Femur (tissue), 1 donor: ENCODE measurements around the gene SLC5A5.
"Not testable (repeated sequence)": the region's sequence is repeated elsewhere in the genome, so short reads cannot be mapped to it uniquely, and the experiment has no call there.

ENCODE experiments used
- DNase-seq: peaks from one replicate; pipeline ENCODE4 v3.0.0-alpha.2; 2017

SLC5A5 gene

DNA sequence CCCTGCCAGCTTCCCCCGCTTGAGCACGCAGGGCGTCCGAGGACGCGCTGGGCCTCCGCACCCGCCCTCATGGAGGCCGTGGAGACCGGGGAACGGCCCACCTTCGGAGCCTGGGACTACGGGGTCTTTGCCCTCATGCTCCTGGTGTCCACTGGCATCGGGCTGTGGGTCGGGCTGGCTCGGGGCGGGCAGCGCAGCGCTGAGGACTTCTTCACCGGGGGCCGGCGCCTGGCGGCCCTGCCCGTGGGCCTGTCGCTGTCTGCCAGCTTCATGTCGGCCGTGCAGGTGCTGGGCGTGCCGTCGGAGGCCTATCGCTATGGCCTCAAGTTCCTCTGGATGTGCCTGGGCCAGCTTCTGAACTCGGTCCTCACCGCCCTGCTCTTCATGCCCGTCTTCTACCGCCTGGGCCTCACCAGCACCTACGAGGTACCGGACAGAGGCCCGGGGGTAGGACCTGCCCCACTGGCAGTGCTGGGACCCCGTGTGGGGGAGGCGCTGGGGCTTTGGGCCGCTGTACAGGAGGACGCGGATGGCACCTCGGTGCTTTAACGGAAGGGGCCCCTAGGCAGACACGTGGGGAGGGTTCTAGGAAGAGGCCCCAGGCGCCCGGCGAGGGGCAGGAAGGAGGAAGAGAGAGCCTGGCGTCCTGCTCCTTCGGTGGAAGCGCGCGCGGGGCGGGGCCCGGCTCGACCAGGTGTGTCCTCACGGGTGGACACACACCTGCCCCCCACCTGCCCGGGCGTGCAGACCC lies 681 bp downstream of the SLC5A5 start:
- no peak for DNase-seq

DNA sequence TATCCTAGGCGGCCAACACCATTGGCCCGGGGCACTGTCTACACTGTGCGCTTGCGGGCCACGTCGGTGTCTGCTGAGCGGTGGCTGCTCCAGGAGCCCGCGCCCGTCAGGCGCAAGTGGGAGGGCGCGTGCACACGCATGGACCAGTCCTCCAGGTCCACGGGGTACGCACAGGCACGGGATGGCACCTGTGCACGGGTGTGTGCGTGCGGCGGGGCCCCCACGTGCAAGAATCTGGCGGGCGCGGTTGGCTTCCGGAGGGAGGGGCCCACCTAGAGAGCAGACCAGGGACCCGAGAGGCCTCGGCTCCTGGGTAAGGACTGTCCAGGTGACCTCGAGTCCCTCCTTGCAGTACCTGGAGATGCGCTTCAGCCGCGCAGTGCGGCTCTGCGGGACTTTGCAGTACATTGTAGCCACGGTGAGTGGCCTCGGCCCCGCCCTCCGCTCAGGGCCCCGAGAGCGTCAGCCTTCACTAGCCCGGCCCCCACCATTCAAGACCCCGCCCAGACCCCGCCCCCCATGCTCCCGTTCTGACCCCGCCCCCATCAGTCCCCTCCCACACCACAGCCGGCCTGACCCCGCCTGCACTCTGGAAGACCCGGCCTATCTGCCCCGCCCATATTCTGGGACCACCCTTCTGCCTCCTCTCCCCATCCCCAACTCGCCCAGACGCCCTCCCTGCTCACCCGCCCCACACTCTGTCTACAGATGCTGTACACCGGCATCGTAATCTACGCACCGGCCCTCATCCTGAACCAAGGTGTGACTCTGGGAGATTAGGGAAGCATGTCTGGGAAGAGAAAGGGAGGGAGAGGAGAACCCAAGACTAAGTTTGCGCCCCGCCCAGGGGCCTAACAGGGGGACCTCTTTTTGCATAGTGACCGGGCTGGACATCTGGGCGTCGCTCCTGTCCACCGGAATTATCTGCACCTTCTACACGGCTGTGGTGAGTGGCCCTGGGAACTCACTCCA lies 2.3 kb downstream of the SLC5A5 start:
- DNase-seq, result no peak

GRCh38 chr19:17874758-17875135 lies 3.0 kb downstream of the SLC5A5 start:
- DNase-seq, result no peak

GRCh38 chr19:17877696-17878095 lies 6.0 kb downstream of the SLC5A5 start:
- no peak for DNase-seq

GRCh38 chr19:17879466-17879865 lies 7.7 kb downstream of the SLC5A5 start:
- DNase-seq, result no peak

- no peak for DNase-seq
These were observed 10.0 kb downstream of the SLC5A5 start for GRCh38 chr19:17881701-17882100.

- no peak for DNase-seq
These were observed 12.1 kb downstream of the SLC5A5 start for GRCh38 chr19:17883627-17884410.

DNA sequence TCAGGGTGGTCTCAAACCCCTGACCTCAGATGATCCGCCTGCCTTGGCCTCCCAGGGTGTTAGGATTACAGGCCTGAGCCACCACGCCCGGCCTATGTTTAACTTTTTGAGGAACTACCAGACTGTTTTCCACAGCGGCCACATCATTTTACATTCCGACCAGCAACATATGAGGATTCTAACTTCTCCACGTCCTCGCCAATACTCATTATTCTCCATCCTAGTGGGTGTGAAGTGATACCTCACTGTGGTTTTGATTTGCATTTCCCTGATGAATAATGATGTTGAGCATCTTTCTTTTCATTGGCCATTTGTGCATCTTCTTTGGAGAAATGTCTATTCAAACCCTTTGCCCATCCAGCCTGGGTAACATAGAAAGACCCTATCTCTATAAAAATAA lies 14.8 kb downstream of the SLC5A5 start:
- DNase-seq, result no peak

GRCh38 chr19:17887221-17887620 lies 15.5 kb downstream of the SLC5A5 start:
- DNase-seq, result not testable (repeated sequence)

DNA sequence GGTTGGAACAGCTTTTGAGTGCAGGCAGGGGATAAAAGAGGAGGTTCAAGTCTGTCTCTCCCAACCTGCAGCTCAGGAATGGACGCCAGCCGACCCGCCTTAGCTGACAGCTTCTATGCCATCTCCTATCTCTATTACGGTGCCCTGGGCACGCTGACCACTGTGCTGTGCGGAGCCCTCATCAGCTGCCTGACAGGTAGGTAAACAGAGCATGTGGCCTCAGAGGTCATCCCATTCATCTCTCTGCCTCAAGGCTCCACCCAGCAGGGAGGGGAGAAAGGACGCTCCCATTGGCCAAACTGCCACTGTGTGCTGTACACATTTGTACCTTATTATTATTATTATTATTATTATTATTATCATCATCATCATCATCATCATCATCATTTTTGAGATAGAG lies 16.5 kb downstream of the SLC5A5 start:
- no peak for DNase-seq

DNA sequence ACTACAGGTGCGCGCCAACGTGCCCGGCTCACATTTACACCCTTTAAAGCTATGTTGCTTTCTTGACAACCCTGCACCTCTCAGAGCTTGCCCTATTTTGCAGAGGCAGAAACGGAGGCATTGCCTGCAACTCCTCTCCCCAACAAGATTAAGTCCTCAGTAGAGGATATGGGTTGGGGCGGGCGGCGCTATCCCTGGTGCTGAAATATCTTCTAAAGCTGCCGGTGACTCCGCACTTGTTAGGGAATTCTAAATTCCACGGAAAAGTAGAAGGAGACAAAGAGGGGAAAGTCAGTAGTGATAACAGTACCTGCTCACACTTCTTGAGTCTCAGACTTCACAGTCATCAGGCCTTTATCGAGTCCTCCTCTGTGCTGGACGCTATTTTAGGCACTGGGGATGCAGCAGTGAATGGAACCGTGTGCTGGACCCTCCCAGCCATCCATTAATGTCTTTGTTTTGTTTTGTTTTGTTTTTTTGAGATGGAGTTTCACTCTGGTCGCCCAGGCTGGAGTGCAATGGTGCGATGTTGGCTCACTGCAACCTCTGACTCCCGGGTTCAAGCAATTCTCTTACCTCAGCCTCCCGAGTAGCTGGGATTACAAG lies 18.0 kb downstream of the SLC5A5 start:
- peak; percentile 59 for DNase-seq

GRCh38 chr19:17893766-17894165 lies 22.0 kb downstream of the SLC5A5 start:
- no peak for DNase-seq

GRCh38 chr19:17902701-17903100 lies 31.0 kb downstream of the SLC5A5 start:
- DNase-seq, result no peak

GRCh38 chr19:17908244-17908643 lies 36.5 kb downstream of the SLC5A5 start:
- no peak for DNase-seq

DNA sequence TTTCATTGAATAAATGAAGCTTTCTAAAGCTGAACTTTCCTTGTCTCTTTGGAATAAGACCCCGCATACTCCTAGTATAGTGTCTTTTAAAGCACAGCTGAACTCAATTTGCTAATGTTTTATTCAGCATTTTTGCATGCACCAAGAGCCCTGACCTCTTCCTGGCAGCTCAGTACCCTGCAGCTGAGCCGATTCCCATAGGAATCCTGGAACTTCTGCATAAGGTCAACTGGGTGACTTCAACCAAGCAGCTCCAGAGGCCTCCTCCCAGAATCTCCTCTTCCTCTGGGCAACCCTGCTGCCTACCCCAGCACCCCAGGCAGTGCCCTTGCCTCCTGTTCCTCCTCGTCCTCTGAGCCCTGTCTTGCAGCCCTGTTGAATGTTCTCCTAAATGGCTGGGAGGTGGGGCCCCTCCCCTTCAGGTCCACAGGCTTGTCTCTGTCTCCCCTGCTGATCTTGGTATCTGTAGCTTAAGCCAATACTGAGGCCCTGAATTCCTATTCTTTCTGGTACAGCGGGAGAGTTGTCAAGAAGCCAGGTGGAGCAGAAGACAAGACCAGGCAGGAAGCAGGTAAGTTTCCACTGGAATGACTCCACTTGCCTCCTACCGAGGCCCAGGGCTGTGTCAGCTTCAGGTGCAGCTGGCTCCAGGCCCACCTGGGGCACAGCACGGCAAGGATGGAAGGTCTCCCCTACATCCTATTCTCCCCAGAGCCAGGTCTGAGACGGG lies 37.4 kb downstream of the SLC5A5 start:
- no peak for DNase-seq

DNA sequence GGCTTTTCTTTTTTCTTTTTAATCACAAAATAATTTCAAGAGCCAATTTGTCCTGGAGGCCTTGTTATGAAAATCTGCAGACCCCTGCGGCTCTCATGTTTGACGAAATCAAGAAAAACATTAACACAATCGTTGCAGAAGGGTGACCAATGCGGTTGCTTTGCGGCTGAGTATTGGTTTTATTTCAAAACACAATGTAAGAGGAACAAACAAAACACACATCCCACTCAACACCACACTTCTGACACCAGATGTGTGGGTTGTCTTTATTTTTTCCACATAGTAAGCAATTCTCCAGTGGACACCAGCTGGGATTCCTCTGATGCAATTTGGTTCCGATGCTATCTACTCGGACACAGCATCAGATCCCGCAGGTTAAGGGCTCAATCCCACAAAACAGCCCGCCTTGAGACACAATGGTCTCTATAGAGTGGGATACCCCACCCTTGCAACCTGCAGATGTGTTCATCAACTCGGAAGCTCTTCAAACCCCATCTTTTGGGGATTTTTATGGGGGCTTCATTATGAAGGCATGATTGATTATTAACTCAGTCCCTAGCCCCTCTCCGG lies 39.1 kb downstream of the SLC5A5 start:
- no peak for DNase-seq

GRCh38 chr19:17915940-17916593 lies 44.3 kb downstream of the SLC5A5 start:
- DNase-seq, result no peak

DNA sequence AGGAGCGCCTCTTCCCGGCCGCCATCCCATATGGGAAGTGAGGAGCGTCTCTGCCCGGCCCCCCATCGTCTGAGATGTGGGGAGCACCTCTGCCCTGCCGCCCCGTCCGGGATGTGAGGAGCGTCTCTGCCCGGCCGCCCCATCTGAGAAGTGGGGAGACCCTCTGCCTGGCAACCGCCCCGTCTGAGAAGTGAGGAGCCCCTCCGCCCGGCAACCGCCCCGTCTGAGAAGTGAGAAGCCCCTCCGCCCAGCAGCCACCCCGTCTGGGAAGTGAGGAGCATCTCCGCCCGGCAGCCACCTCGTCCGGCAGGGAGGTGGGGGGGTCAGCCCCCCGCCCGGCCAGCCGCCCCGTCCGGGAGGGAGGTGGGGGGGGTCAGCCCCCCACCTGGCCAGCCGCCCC lies 46.4 kb downstream of the SLC5A5 start:
- not testable (repeated sequence) for DNase-seq

DNA sequence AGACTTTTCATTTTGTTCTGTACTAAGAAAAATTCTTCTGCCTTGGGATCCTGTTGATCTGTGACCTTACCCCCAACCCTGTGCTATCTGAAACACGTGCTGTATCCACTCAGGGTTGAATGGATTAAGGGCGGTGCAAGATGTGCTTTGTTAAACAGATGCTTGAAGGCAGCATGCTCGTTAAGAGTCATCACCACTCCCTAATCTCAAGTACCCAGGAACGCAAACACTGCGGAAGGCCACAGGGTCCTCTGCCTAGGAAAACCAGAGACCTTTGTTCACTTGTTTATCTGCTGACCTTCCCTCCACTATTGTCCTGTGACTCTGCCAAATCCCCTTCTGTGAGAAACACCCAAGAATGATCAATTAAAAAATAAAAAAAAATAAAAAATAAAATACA lies 47.4 kb downstream of the SLC5A5 start:
- not testable (repeated sequence) for DNase-seq

GRCh38 chr19:17920527-17920926 lies 48.8 kb downstream of the SLC5A5 start:
- DNase-seq, result no peak

GRCh38 chr19:17922138-17922537 lies 50.4 kb downstream of the SLC5A5 start:
- DNase-seq, result no peak
